ENCODE results near the gene SPOCK3. TPM values are rescaled to one million over a fixed set of nuclear protein-coding genes. Genes with fewer than 3 reads are reported as not detected.

Gene SPOCK3
- total and polyA plus RNA-seq, 2 of the 13 experiments (the other 11 are each of a cell fraction or from before 2014, with no cell fraction given), result not detected

DNA sequence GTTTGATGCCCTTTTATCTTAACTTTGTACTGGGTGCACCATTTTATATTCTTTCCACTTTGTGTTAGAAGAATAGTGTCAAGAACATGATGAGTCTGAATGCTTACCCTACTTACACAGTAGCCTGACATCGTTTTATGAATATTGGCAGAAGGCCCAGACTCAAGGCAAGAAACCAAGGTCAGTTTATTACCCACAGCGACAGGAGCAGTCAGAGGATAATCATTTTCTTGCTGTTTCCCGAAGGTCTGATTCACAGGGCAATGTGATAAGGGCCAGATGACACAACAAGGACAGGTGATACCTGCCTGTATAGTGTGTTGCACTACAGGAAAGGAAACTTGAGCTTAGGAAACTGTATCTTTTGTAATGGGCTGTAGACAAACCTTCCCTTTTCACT, 417.4 kb downstream of the SPOCK3 start:
- no peaks in the 10 kb centered on the region for H3K9me3 ChIP-seq (ENCODE audit: low read length)
- H3K27ac ChIP-seq (ENCODE audit: extremely low read length, insufficient read depth, low read length), result no peak overlapping the region
- no peaks in the 10 kb centered on the region for H3K4me1 ChIP-seq (ENCODE audit: insufficient read depth, low read length)
- intact Hi-C loops (cut with micrococcal nuclease; ENCODE audit: unreplicated experiment) (no loop called here), in situ Hi-C loops (cut with HindIII; ENCODE audit: extremely low pct_ligation_motif_present, low pct_unique_long_range_greater_than_20kb) (no loop called here)
- no peak overlapping the region for H2AFZ ChIP-seq (ENCODE audit: low read length)
- no peak for DNase-seq (ENCODE audit: low spot score)
- 9% methylated on average over 3 of the region's 3 CpGs for WGBS (ENCODE audit: low lambda C conversion rate)
- TF ChIP-seq ESRRA (CRISPR knock-in tag; IDR thresholded peaks at IDR 0.05; ENCODE audit: low read depth) (no peak), PAF1 (CRISPR knock-in tag; IDR thresholded peaks at IDR 0.05) (no peak), ZNF3 (CRISPR knock-in tag; IDR thresholded peaks at IDR 0.05) (no peak), TBX3 (IDR thresholded peaks at IDR 0.05; ENCODE audit: borderline replicate concordance) (no peak), ZFP37 (CRISPR knock-in tag; IDR thresholded peaks at IDR 0.05; ENCODE audit: borderline replicate concordance) (no peak), KLF16 (CRISPR knock-in tag; IDR thresholded peaks at IDR 0.05) (no peak), XBP1 (CRISPR knock-in tag; IDR thresholded peaks at IDR 0.05) (no peak)
- POLR2A ChIA-PET, result no interaction called here
- ATAC-seq, result no peak
- H3K9ac ChIP-seq (ENCODE audit: insufficient read depth, low read depth, low read length), result no peak overlapping the region
- no peaks in the 10 kb centered on the region for H4K20me1 ChIP-seq (ENCODE audit: insufficient read depth, low read length)
- H3K27me3 ChIP-seq (ENCODE audit: control insufficient read depth in 1 of 2, insufficient read depth in 2 of 2, low read length in 2 of 2), result no peaks in the 10 kb centered on the region
- no peak overlapping the region for H3K4me2 ChIP-seq (ENCODE audit: low read depth, low read length)
- H3K4me3 ChIP-seq (replicated peaks in 1 of 3; ENCODE audit: insufficient read depth in 1 of 3, low read depth in 2 of 3, low read length in 3 of 3), result no peak overlapping the region
- CTCF ChIA-PET (ENCODE audit: low intra/inter-chr PET ratio, low total read pairs), result no interaction called here
- BruUV-seq (replicated peaks), result no TSS peak
- H3K36me3 ChIP-seq (replicated peaks in 1 of 2; ENCODE audit: control insufficient read depth in 1 of 2, insufficient read depth in 2 of 2, low read length in 2 of 2), result no peaks in the 10 kb centered on the region
- no peaks in the 10 kb centered on the region for H3K79me2 ChIP-seq (ENCODE audit: insufficient read depth, low read length)
- no peak for FAIRE-seq

DNA sequence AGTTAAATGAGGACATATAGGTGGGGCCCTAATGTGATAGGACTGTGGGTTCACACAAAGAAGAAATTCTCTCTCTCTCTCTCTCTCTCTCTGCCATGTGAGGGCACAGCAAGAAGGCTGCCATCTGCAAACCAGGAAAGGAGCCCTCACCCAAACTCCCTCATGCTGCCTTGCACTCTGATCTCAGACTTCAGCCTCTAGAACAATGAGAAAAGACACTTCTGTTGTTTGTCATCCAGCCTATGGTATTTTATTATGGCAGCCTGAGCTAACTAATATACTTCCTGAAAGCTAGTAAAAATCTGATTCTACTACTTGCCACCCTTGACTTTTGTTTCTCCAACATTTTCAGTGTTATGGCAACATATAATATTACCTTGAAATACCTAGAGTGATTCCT, 425.9 kb downstream of the SPOCK3 start:
- Histone ChIP-seq H2AFZ (ENCODE audit: low read length) (no peak overlapping the region), H4K20me1 (ENCODE audit: insufficient read depth, low read length) (no peaks in the 10 kb centered on the region), H3K36me3 (replicated peaks in 1 of 2; ENCODE audit: control insufficient read depth in 1 of 2, insufficient read depth in 2 of 2, low read length in 2 of 2) (no peaks in the 10 kb centered on the region), H3K4me2 (ENCODE audit: low read depth, low read length) (no peak overlapping the region), H3K9ac (ENCODE audit: insufficient read depth, low read depth, low read length) (no peak overlapping the region), H3K79me2 (ENCODE audit: insufficient read depth, low read length) (no peaks in the 10 kb centered on the region), H3K27me3 (ENCODE audit: control insufficient read depth in 1 of 2, insufficient read depth in 2 of 2, low read length in 2 of 2) (no peaks in the 10 kb centered on the region), H3K4me1 (ENCODE audit: insufficient read depth, low read length) (no peaks in the 10 kb centered on the region), H3K27ac (ENCODE audit: extremely low read length, insufficient read depth, low read length) (no peak overlapping the region), H3K4me3 (replicated peaks in 1 of 3; ENCODE audit: insufficient read depth in 1 of 3, low read depth in 2 of 3, low read length in 3 of 3) (no peak overlapping the region), H3K9me3 (ENCODE audit: low read length) (no peaks in the 10 kb centered on the region)
- FAIRE-seq, result no peak
- in situ Hi-C loops (cut with HindIII; ENCODE audit: extremely low pct_ligation_motif_present, low pct_unique_long_range_greater_than_20kb) (no loop called here), intact Hi-C loops (cut with micrococcal nuclease; ENCODE audit: unreplicated experiment) (no loop called here)
- TF ChIP-seq ZNF768 (CRISPR knock-in tag; IDR thresholded peaks at IDR 0.05), result no peak
- BruUV-seq (replicated peaks), result no TSS peak
- ChIA-PET POLR2A (no interaction called here), CTCF (ENCODE audit: low intra/inter-chr PET ratio, low total read pairs) (no interaction called here)
- ATAC-seq, result no peak
- no peak for DNase-seq (ENCODE audit: low spot score)
